ENCODE results near the gene ZHX3. TPM values are rescaled to one million over a fixed set of nuclear protein-coding genes. Genes with fewer than 3 reads are reported as not detected.

ZHX3 gene
- total RNA-seq, 1 experiment from 2014 or later = 24.6 TPM

GRCh38 chr20:41334443-41335421, 17.2 kb upstream of the ZHX3 start:
- H3K4me1 ChIP-seq = peaks cover under 1% of the 10 kb centered on the region
- H3K27ac Mint-ChIP-seq (ENCODE audit: unreplicated experiment) = peak overlapping the region; percentile 3
- no peaks in the 10 kb centered on the region for H3K27me3 Mint-ChIP-seq (ENCODE audit: insufficient read depth, unreplicated experiment)
- H3K4me1 Mint-ChIP-seq (ENCODE audit: low read depth, unreplicated experiment) = peaks cover 9% of the 10 kb centered on the region
- no peaks in the 10 kb centered on the region for H3K9me3 Mint-ChIP-seq (ENCODE audit: unreplicated experiment)
- DNase-seq = peak in 1 of 2 experiments; percentile 36
- intact Hi-C loops (cut with micrococcal nuclease; ENCODE audit: unreplicated experiment) = no loop called here
- no TSS peak for BruUV-seq (replicated peaks)
- no peak overlapping the region for H3K4me3 ChIP-seq (ENCODE audit: low read depth, low read length)
- H3K9me3 ChIP-seq = no peaks in the 10 kb centered on the region
- no peaks in the 10 kb centered on the region for H3K36me3 ChIP-seq (ENCODE audit: control insufficient read depth, insufficient read depth, low read length)
- H3K4me3 Mint-ChIP-seq (ENCODE audit: unreplicated experiment) = no peak overlapping the region
- POLR2A ChIA-PET = no interaction called here
- H3K36me3 Mint-ChIP-seq (ENCODE audit: insufficient read depth, unreplicated experiment) = no peaks in the 10 kb centered on the region
- CTCF ChIA-PET = interaction anchor here (0.7 to 1.1 kb wide), 2 partner anchors 13 to 162 kb away, joined by 3 to 4 read pairs; no protein-coding TSS in a partner anchor
- no peak for TF ChIP-seq CTCF (IDR thresholded peaks at IDR 0.05; ENCODE audit: insufficient read depth in 1 of 2, low read depth in 1 of 2, low read length in 1 of 2, severe bottlenecking in 1 of 2, unreplicated experiment in 1 of 2)
- no peaks in the 10 kb centered on the region for H3K27me3 ChIP-seq (replicated peaks; ENCODE audit: control insufficient read depth, insufficient read depth, low read length)

DNA sequence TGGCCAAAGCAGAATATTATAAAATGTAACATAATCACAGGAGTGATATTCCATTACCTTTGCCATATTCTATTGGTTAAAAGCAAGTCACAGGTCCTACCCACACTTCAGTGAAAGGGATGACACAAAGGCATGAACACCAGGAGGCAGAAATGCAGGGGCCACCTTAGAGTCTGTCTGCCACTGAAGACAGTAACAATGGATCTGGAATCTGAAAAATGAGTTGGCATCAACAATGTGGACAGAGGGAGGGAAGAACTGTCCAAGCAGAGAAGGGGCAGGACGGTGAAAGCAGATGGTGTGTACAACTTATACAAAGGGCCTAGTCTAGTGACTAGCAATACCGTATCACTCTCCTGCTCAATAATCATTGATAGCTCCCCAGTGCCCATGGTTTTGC, 16.5 kb upstream of the ZHX3 start:
- Mint-ChIP-seq H3K4me3 (ENCODE audit: unreplicated experiment) (no peak overlapping the region), H3K9me3 (ENCODE audit: unreplicated experiment) (no peaks in the 10 kb centered on the region), H3K27me3 (ENCODE audit: insufficient read depth, unreplicated experiment) (no peaks in the 10 kb centered on the region), H3K27ac (ENCODE audit: unreplicated experiment) (no peak overlapping the region), H3K4me1 (ENCODE audit: low read depth, unreplicated experiment) (peaks cover 10% of the 10 kb centered on the region), H3K36me3 (ENCODE audit: insufficient read depth, unreplicated experiment) (no peaks in the 10 kb centered on the region)
- Histone ChIP-seq H3K9me3 (no peaks in the 10 kb centered on the region), H3K27me3 (replicated peaks; ENCODE audit: control insufficient read depth, insufficient read depth, low read length) (no peaks in the 10 kb centered on the region), H3K36me3 (ENCODE audit: control insufficient read depth, insufficient read depth, low read length) (no peaks in the 10 kb centered on the region), H3K4me1 (peaks cover 8% of the 10 kb centered on the region), H3K4me3 (ENCODE audit: low read depth, low read length) (no peak overlapping the region)
- CTCF ChIA-PET = interaction anchor here (0.7 kb wide), 1 partner anchor 12 kb away, joined by 3 read pairs; no protein-coding TSS in a partner anchor
- no peak for TF ChIP-seq CTCF (IDR thresholded peaks at IDR 0.05; ENCODE audit: insufficient read depth in 1 of 2, low read depth in 1 of 2, low read length in 1 of 2, severe bottlenecking in 1 of 2, unreplicated experiment in 1 of 2)
- POLR2A ChIA-PET = no interaction called here
- BruUV-seq (replicated peaks) = no TSS peak
- DNase-seq = peak in 1 of 2 experiments; percentile 26
- intact Hi-C loops (cut with micrococcal nuclease; ENCODE audit: unreplicated experiment) = no loop called here

- TF ChIP-seq CTCF (IDR thresholded peaks at IDR 0.05; ENCODE audit: insufficient read depth in 1 of 2, low read depth in 1 of 2, low read length in 1 of 2, severe bottlenecking in 1 of 2, unreplicated experiment in 1 of 2) = no peak
- Histone ChIP-seq H3K4me1 (peaks cover 8% of the 10 kb centered on the region), H3K36me3 (ENCODE audit: control insufficient read depth, insufficient read depth, low read length) (no peaks in the 10 kb centered on the region), H3K4me3 (ENCODE audit: low read depth, low read length) (no peak overlapping the region), H3K9me3 (no peaks in the 10 kb centered on the region), H3K27me3 (replicated peaks; ENCODE audit: control insufficient read depth, insufficient read depth, low read length) (no peaks in the 10 kb centered on the region)
- no peaks in the 10 kb centered on the region for H3K9me3 Mint-ChIP-seq (ENCODE audit: unreplicated experiment)
- DNase-seq = peak in 1 of 2 experiments; percentile 26
- H3K4me3 Mint-ChIP-seq (ENCODE audit: unreplicated experiment) = no peak overlapping the region
- no TSS peak for BruUV-seq (replicated peaks)
- H3K4me1 Mint-ChIP-seq (ENCODE audit: low read depth, unreplicated experiment) = peaks cover 16% of the 10 kb centered on the region
- ChIA-PET CTCF (interaction anchor here (0.6 kb wide), 1 partner anchor 9 kb away, joined by 9 read pairs; the partner anchor contains the start of gene LPIN3), POLR2A (no interaction called here)
- H3K27me3 Mint-ChIP-seq (ENCODE audit: insufficient read depth, unreplicated experiment) = no peaks in the 10 kb centered on the region
- no peaks in the 10 kb centered on the region for H3K36me3 Mint-ChIP-seq (ENCODE audit: insufficient read depth, unreplicated experiment)
- no peak overlapping the region for H3K27ac Mint-ChIP-seq (ENCODE audit: unreplicated experiment)
- intact Hi-C loops (cut with micrococcal nuclease; ENCODE audit: unreplicated experiment) = no loop called here
Observed at GRCh38 chr20:41331731-41332130, 14.2 kb upstream of the ZHX3 start.
